Measurements from ENCODE around the gene EPN2. TPM values are rescaled to one million over a fixed set of nuclear protein-coding genes. Genes with fewer than 3 reads are reported as not detected.
A peak's percentile ranks its signal among the peaks of the same experiment; 100 is the strongest.

The EPN2 gene
- total and polyA plus RNA-seq, 2 experiments from 2014 or later, result 19.0 to 35.9 TPM

GRCh38 chr17:19295473-19296135 lies 58.4 kb downstream of the EPN2 start:
- Histone ChIP-seq H4K20me1 (ENCODE audit: insufficient read depth, poor library complexity, severe bottlenecking) (peaks cover 9% of the 10 kb centered on the region), H3K36me3 (replicated peaks; ENCODE audit: insufficient read depth, low read depth) (no peaks in the 10 kb centered on the region), H3K27ac (no peak overlapping the region), H3K4me3 (no peak overlapping the region), H3K9me2 (replicated peaks; ENCODE audit: insufficient read depth) (no peaks in the 10 kb centered on the region), H3K79me2 (peaks cover 21% of the 10 kb centered on the region), H3K4me1 (ENCODE audit: insufficient read depth) (no peaks in the 10 kb centered on the region), H3K4me2 (no peak overlapping the region), H3K27me3 (no peaks in the 10 kb centered on the region), H2AFZ (no peak overlapping the region), H3K9me3 (ENCODE audit: low read depth) (no peaks in the 10 kb centered on the region)
- no peak for TF ChIP-seq EZH2phosphoT487 (IDR thresholded peaks at IDR 0.05; ENCODE audit: low read depth, severe bottlenecking, unreplicated experiment)
- TF ChIP-seq, protein P1, sequence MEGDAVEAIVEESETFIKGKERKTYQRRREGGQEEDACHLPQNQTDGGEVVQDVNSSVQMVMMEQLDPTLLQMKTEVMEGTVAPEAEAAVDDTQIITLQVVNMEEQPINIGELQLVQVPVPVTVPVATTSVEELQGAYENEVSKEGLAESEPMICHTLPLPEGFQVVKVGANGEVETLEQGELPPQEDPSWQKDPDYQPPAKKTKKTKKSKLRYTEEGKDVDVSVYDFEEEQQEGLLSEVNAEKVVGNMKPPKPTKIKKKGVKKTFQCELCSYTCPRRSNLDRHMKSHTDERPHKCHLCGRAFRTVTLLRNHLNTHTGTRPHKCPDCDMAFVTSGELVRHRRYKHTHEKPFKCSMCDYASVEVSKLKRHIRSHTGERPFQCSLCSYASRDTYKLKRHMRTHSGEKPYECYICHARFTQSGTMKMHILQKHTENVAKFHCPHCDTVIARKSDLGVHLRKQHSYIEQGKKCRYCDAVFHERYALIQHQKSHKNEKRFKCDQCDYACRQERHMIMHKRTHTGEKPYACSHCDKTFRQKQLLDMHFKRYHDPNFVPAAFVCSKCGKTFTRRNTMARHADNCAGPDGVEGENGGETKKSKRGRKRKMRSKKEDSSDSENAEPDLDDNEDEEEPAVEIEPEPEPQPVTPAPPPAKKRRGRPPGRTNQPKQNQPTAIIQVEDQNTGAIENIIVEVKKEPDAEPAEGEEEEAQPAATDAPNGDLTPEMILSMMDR (IDR thresholded peaks at IDR 0.05; ENCODE audit: poor library complexity), result no peak
- no peak for TF ChIP-seq EZH2 (IDR thresholded peaks at IDR 0.05; ENCODE audit: borderline replicate concordance)
- no peak for DNase-seq (ENCODE audit: low spot score)
- WGBS (ENCODE audit: low lambda C conversion rate, missing lambda C conversion rate), result 84% methylated on average over 8 of the region's 8 CpGs

DNA sequence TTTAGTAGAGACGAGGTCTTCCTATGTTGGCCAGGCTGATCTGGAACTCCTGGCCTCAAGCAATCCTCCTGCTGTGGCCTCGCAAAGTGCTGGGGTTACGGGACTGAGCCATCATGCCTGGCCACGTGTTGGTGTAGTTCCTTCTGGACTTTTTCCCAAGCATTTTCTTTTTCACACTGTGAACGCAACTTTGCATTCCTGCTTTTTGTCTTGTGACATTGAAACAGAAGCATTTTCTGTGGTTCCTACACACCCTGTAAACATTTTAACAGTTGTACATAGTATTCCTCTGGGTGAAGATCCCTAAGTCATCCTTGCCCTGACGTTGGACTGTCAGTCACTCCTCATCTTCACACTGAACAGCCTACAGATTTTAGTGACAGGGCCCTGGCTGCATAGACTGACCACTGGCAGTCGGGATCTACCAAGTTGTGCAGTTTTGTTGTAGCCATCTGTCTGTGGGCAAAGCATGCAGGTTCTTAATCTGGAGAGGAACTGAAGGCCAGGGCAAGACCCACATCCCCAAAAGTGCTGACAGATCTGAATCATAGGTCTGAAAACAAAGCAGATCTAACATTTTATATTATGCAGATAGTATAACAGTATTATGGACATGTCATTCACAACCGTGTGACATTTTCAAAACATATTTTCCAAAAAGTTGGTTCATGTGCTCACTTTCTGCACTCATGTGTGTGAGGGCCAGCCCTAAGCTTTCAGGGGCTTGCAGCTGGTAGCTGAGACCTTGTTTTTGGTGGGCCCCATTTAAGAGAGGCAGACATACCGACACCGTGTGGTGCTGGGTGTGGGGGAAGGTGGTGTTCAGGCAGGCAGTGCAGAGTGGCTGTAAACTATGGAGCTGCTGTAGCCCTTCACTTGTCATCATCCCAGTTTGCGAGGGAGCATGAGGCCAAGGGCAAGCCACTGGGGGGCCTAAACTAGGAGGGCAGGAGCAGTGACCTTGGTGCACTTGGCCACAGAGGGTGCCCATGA lies 59.9 kb downstream of the EPN2 start:
- Histone ChIP-seq H3K36me3 (replicated peaks; ENCODE audit: insufficient read depth, low read depth) (no peaks in the 10 kb centered on the region), H2AFZ (no peak overlapping the region), H3K4me1 (ENCODE audit: insufficient read depth) (no peaks in the 10 kb centered on the region), H3K4me3 (no peak overlapping the region), H3K27me3 (no peaks in the 10 kb centered on the region), H4K20me1 (ENCODE audit: insufficient read depth, poor library complexity, severe bottlenecking) (peaks cover 9% of the 10 kb centered on the region), H3K9me2 (replicated peaks; ENCODE audit: insufficient read depth) (no peaks in the 10 kb centered on the region), H3K79me2 (peaks cover 17% of the 10 kb centered on the region), H3K27ac (no peak overlapping the region), H3K4me2 (no peak overlapping the region), H3K9me3 (ENCODE audit: low read depth) (no peaks in the 10 kb centered on the region)
- DNase-seq (ENCODE audit: low spot score), result no peak
- WGBS (ENCODE audit: low lambda C conversion rate, missing lambda C conversion rate), result 74% methylated on average over 11 of the region's 11 CpGs
- TF ChIP-seq, protein P1 (IDR thresholded peaks at IDR 0.05; ENCODE audit: poor library complexity), result no peak
- TF ChIP-seq EZH2 (IDR thresholded peaks at IDR 0.05; ENCODE audit: borderline replicate concordance) (no peak), EZH2phosphoT487 (IDR thresholded peaks at IDR 0.05; ENCODE audit: low read depth, severe bottlenecking, unreplicated experiment) (no peak)

DNA sequence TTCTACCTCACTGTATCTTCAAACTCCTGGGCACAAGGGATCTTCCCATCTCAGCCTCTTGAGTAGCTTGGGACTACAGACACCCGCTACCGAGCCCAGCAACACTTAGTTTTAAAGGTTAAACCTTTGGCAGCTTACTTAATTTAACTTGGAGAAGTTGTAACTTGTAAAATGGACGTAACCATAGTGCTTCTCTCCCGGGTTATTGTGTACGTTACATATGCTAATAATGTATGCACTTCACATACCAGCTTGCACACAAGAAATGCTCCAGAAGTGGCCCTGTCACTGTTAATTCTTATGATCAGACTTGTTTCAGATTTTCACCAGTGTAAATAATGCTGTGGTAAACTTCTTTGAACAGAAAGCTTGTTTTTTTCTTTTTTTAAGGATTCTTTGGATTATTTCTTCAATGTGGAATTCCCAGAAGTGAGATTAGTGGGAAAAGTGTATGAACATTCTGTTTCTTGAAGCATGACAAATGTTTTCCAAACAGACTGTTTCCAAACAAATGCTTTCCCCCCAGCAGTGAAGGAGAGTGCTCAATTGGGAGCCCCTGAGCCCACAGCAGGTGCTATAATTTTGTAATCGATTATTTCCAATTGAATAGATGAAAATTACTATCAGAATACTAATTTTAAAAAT lies 61.5 kb downstream of the EPN2 start:
- no peak overlapping the region for H3K4me2 ChIP-seq

More for the DNA sequence above, 61.5 kb downstream of the EPN2 start:
- Histone ChIP-seq H3K27me3 (no peaks in the 10 kb centered on the region), H3K79me2 (peaks cover 13% of the 10 kb centered on the region), H4K20me1 (ENCODE audit: insufficient read depth, poor library complexity, severe bottlenecking) (peaks cover 5% of the 10 kb centered on the region), H2AFZ (no peak overlapping the region), H3K9me2 (replicated peaks; ENCODE audit: insufficient read depth) (no peaks in the 10 kb centered on the region), H3K4me3 (no peak overlapping the region), H3K4me1 (ENCODE audit: insufficient read depth) (no peaks in the 10 kb centered on the region), H3K36me3 (replicated peaks; ENCODE audit: insufficient read depth, low read depth) (no peaks in the 10 kb centered on the region), H3K9me3 (ENCODE audit: low read depth) (no peaks in the 10 kb centered on the region), H3K27ac (peak overlapping the region; percentile 26)
- TF ChIP-seq EZH2 (IDR thresholded peaks at IDR 0.05; ENCODE audit: borderline replicate concordance), result no peak
- TF ChIP-seq EZH2phosphoT487 (IDR thresholded peaks at IDR 0.05; ENCODE audit: low read depth, severe bottlenecking, unreplicated experiment), result no peak
- TF ChIP-seq, protein P1 (IDR thresholded peaks at IDR 0.05; ENCODE audit: poor library complexity), result no peak
- 73% methylated on average over 6 of the region's 6 CpGs for WGBS (ENCODE audit: low lambda C conversion rate, missing lambda C conversion rate)
- DNase-seq (ENCODE audit: low spot score), result no peak

Data from hepatocyte (in vitro differentiated cells).